22Rv1 (cell line): ENCODE measurements around the gene EPHA3.

Experiments used
- H3K27ac ChIP-seq: fragments of 450-650 bp; 2 replicates; pipeline ENCODE4 v1.5.1; 2017
- CTCF ChIP-seq: fragments of 450-650 bp; IDR thresholded peaks from 2 replicates; pipeline ENCODE4 v1.5.1; 2017; ENCODE audit warnings: mild to moderate bottlenecking
- ZFX ChIP-seq: fragments of 450-650 bp; IDR thresholded peaks from 2 replicates; pipeline ENCODE4 v1.6.1; 2017; ENCODE audit warnings: antibody characterized with exemption, borderline replicate concordance

Gene EPHA3

GRCh38 chr3:89527736-89528305, 420.4 kb downstream of the EPHA3 start:
- peak overlapping the region; percentile 77 for H3K27ac ChIP-seq
- no peak for TF ChIP-seq ZFX
- TF ChIP-seq CTCF: no peak
